ENCODE measurements around the gene UNC50. TPM values are rescaled to one million over a fixed set of nuclear protein-coding genes. Genes with fewer than 3 reads are reported as not detected.

UNC50 gene
- total RNA-seq, 1 donor from 2014 or later, result 49.4 TPM

- no peak for DNase-seq (ENCODE audit: extremely low spot score, unreplicated experiment)
- Mint-ChIP-seq H3K9me3 (no peaks in the 10 kb centered on the region), H3K36me3 (peaks cover 17% of the 10 kb centered on the region), H3K4me3 (peak overlapping the region; percentile 92), H3K27ac (peak overlapping the region; percentile 10), H3K27me3 (no peaks in the 10 kb centered on the region), H3K4me1 (ENCODE audit: unreplicated experiment) (peaks cover 41% of the 10 kb centered on the region)
- TF ChIP-seq CTCF (conservative IDR thresholded peaks at IDR 0.05), result no peak
These were observed 2.0 kb upstream of the UNC50 start for GRCh38 chr2:98606431-98606830.

- Mint-ChIP-seq H3K36me3 (peaks cover 16% of the 10 kb centered on the region), H3K4me1 (ENCODE audit: unreplicated experiment) (peaks cover 42% of the 10 kb centered on the region)
These were observed 1.3 kb upstream of the UNC50 start for GRCh38 chr2:98607104-98607503.

GRCh38 chr2:98607741-98608115 lies 661 bp upstream of the UNC50 start:
- Mint-ChIP-seq H3K36me3 (peaks cover 16% of the 10 kb centered on the region), H3K4me3 (peak overlapping the region; percentile 92), H3K27ac (peak overlapping the region; percentile 92), H3K4me1 (ENCODE audit: unreplicated experiment) (peaks cover 42% of the 10 kb centered on the region), H3K9me3 (no peaks in the 10 kb centered on the region), H3K27me3 (no peaks in the 10 kb centered on the region)
- no peak for TF ChIP-seq CTCF (conservative IDR thresholded peaks at IDR 0.05)
- DNase-seq (ENCODE audit: extremely low spot score, unreplicated experiment), result no peak

More at GRCh38 chr2:98607104-98607503, 1.3 kb upstream of the UNC50 start:
- H3K4me3 Mint-ChIP-seq, result peak overlapping the region; percentile 92
- peak overlapping the region; percentile 92 for H3K27ac Mint-ChIP-seq
- no peaks in the 10 kb centered on the region for H3K9me3 Mint-ChIP-seq
- H3K27me3 Mint-ChIP-seq, result no peaks in the 10 kb centered on the region
- no peak for DNase-seq (ENCODE audit: extremely low spot score, unreplicated experiment)
- TF ChIP-seq CTCF (conservative IDR thresholded peaks at IDR 0.05), result no peak

GRCh38 chr2:98608962-98609604 lies 694 bp downstream of the UNC50 start:
- H3K36me3 Mint-ChIP-seq, result peaks cover 23% of the 10 kb centered on the region
- no peak for DNase-seq (ENCODE audit: extremely low spot score, unreplicated experiment)
- no peaks in the 10 kb centered on the region for H3K9me3 Mint-ChIP-seq
- no peak for TF ChIP-seq CTCF (conservative IDR thresholded peaks at IDR 0.05)
- peak overlapping the region; percentile 92 for H3K27ac Mint-ChIP-seq
- no peaks in the 10 kb centered on the region for H3K27me3 Mint-ChIP-seq
- peak overlapping the region; percentile 92 for H3K4me3 Mint-ChIP-seq
- H3K4me1 Mint-ChIP-seq (ENCODE audit: unreplicated experiment), result peaks cover 42% of the 10 kb centered on the region

- Mint-ChIP-seq H3K36me3 (peaks cover 42% of the 10 kb centered on the region), H3K27me3 (no peaks in the 10 kb centered on the region), H3K4me3 (no peak overlapping the region), H3K27ac (no peak overlapping the region), H3K4me1 (ENCODE audit: unreplicated experiment) (peaks cover 19% of the 10 kb centered on the region), H3K9me3 (no peaks in the 10 kb centered on the region)
- TF ChIP-seq CTCF (conservative IDR thresholded peaks at IDR 0.05), result no peak
- DNase-seq (ENCODE audit: extremely low spot score, unreplicated experiment), result no peak
These were observed 5.8 kb downstream of the UNC50 start for GRCh38 chr2:98614024-98614739.
